Stimulated activated naive CD8-positive, alpha-beta T cell treated with anti-CD3 and anti-CD28 coated beads, Interleukin-15, Interleukin-2, amounts not matched to agents 100 ng/mL and 50 ng/mL, for 24 hours (primary cell): Measurements from ENCODE around the gene IFNA5.

ENCODE experiments used
- H3K27ac Mint-ChIP-seq: one replicate; pipeline ENCODE4 v1.8.0; 2021; ENCODE audit warnings: mild to moderate bottlenecking, mixed read lengths
- H3K27me3 Mint-ChIP-seq: one replicate; pipeline ENCODE4 v1.8.0; 2021; ENCODE audit warnings: mixed read lengths
- H3K36me3 Mint-ChIP-seq: one replicate; pipeline ENCODE4 v1.8.0; 2021; ENCODE audit warnings: low read depth, mixed read lengths
- H3K4me1 Mint-ChIP-seq: one replicate; pipeline ENCODE4 v1.8.0; 2021; ENCODE audit warnings: low read depth, mixed read lengths
- H3K4me3 Mint-ChIP-seq: one replicate; pipeline ENCODE4 v1.8.0; 2021; ENCODE audit warnings: mild to moderate bottlenecking, mixed read lengths
- H3K9me3 Mint-ChIP-seq: one replicate; pipeline ENCODE4 v1.8.0; 2021; ENCODE audit warnings: mixed read lengths

The IFNA5 gene

GRCh38 chr9:21266733-21267484 lies 38.2 kb downstream of the IFNA5 start:
- Mint-ChIP-seq H3K4me1 (no peaks in the 10 kb centered on the region), H3K4me3 (no peak overlapping the region), H3K27me3 (peaks cover 41% of the 10 kb centered on the region), H3K36me3 (no peaks in the 10 kb centered on the region), H3K9me3 (no peaks in the 10 kb centered on the region), H3K27ac (no peak overlapping the region)

- no peaks in the 10 kb centered on the region for H3K9me3 Mint-ChIP-seq
- H3K4me3 Mint-ChIP-seq, result no peak overlapping the region
- H3K4me1 Mint-ChIP-seq, result no peaks in the 10 kb centered on the region
- no peaks in the 10 kb centered on the region for H3K36me3 Mint-ChIP-seq
- H3K27ac Mint-ChIP-seq, result no peak overlapping the region
- H3K27me3 Mint-ChIP-seq, result peaks cover 34% of the 10 kb centered on the region
Observed at GRCh38 chr9:21265421-21266189, 39.5 kb downstream of the IFNA5 start.

GRCh38 chr9:21255538-21256212 lies 49.4 kb downstream of the IFNA5 start:
- Mint-ChIP-seq H3K4me3 (no peak overlapping the region), H3K27ac (no peak overlapping the region), H3K9me3 (no peaks in the 10 kb centered on the region), H3K36me3 (no peaks in the 10 kb centered on the region), H3K27me3 (peaks cover 4% of the 10 kb centered on the region), H3K4me1 (peaks cover 5% of the 10 kb centered on the region)
